ENCODE results near the gene HORMAD1.

- TF ChIP-seq CTCF (IDR thresholded peaks at IDR 0.05; ENCODE audit: borderline replicate concordance, extremely low read depth, low read length, poor library complexity, severe bottlenecking) (no peak), EZH2 (IDR thresholded peaks at IDR 0.05; ENCODE audit: borderline replicate concordance, low read depth, low read length, severe bottlenecking) (no peak)
Observed at GRCh38 chr1:150763018-150763417, 42.3 kb upstream of the HORMAD1 start.
